ENCODE results near the gene TCIRG1. TPM values are rescaled to one million over a fixed set of nuclear protein-coding genes. Genes with fewer than 3 reads are reported as not detected.

Gene TCIRG1
- total RNA-seq, 2 experiments from 2014 or later, result 295 TPM

DNA sequence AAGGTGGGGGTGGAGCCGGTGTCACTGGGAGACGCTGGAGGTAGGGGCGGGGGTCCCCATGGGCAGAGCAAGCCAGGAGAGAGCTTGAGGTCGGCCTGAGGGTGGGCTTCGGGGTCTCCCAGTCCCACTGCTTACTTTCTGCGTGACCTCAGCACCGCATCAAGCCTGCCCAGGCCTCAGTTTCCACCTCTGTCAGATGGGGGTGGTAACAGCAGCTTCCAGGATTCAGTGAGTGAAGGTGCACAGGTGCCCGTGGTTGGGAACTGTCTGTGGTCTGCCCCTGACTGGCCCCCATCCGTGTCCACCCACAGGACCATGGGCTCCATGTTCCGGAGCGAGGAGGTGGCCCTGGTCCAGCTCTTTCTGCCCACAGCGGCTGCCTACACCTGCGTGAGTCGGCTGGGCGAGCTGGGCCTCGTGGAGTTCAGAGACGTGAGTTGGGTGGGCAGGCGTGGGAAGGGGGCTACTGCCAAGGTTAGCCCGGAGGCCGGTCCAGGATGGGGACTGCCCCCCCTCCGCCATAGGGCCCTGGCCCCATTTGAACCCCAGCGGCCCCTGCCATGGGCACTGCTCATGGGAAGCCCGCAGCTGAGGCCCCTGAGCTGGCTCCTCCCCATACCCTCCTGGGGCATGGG lies 2.2 kb downstream of the TCIRG1 start:
- Mint-ChIP-seq H3K27ac (peak overlapping the region; percentile 91), H3K4me3 (peak overlapping the region; percentile 89), H3K9me3 (no peaks in the 10 kb centered on the region), H3K27me3 (no peaks in the 10 kb centered on the region), H3K36me3 (ENCODE audit: low read depth) (peaks cover 27% of the 10 kb centered on the region), H3K4me1 (peaks cover 32% of the 10 kb centered on the region)
- no peak for DNase-seq
- POLR2A ChIA-PET, result interaction anchor here (0.6 to 6.4 kb wide), 5 partner anchors 12 to 231 kb away, joined by 3 to 63 read pairs (median 7); partner anchors contain the start of genes C11orf24 and NDUFS8
- CTCF ChIA-PET, result no interaction called here

DNA sequence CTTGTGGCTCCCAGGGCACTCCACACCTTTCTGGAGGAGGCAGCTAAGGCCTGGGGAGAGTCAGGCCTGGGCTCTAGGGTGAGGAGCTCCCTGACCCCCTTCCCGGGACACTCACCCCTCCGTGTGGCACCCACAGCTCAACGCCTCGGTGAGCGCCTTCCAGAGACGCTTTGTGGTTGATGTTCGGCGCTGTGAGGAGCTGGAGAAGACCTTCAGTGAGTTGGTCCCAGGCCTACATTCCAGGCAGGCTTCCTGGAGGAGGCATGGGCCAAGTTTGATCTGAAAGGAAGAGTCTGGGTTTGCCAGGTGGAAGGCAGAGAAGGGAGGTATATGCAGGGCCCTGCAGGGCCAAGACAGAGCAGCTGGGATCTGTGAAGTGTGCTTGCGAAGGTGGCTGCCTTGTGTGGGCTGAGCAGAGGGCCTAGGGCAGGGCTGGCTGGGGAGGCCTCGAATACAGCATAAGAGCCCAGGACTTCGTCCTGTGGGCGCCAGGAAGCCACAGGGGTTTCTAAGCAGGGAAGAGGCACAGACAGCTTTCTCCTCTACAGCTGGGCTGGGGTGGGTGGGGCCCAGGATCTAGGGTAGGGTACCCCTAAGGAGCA lies 2.9 kb downstream of the TCIRG1 start:
- POLR2A ChIA-PET, result interaction anchor here (1.4 to 6.4 kb wide), 3 partner anchors 11 to 48 kb away, joined by 3 to 63 read pairs (median 8); partner anchors contain the start of gene NDUFS8
- H3K27ac Mint-ChIP-seq, result peak overlapping the region; percentile 44
- H3K4me1 Mint-ChIP-seq, result peaks cover 27% of the 10 kb centered on the region
- no peak for DNase-seq
- CTCF ChIA-PET, result no interaction called here
- no peaks in the 10 kb centered on the region for H3K27me3 Mint-ChIP-seq
- H3K9me3 Mint-ChIP-seq, result no peaks in the 10 kb centered on the region
- peak overlapping the region; percentile 33 for H3K4me3 Mint-ChIP-seq
- H3K36me3 Mint-ChIP-seq (ENCODE audit: low read depth), result peaks cover 27% of the 10 kb centered on the region

DNA sequence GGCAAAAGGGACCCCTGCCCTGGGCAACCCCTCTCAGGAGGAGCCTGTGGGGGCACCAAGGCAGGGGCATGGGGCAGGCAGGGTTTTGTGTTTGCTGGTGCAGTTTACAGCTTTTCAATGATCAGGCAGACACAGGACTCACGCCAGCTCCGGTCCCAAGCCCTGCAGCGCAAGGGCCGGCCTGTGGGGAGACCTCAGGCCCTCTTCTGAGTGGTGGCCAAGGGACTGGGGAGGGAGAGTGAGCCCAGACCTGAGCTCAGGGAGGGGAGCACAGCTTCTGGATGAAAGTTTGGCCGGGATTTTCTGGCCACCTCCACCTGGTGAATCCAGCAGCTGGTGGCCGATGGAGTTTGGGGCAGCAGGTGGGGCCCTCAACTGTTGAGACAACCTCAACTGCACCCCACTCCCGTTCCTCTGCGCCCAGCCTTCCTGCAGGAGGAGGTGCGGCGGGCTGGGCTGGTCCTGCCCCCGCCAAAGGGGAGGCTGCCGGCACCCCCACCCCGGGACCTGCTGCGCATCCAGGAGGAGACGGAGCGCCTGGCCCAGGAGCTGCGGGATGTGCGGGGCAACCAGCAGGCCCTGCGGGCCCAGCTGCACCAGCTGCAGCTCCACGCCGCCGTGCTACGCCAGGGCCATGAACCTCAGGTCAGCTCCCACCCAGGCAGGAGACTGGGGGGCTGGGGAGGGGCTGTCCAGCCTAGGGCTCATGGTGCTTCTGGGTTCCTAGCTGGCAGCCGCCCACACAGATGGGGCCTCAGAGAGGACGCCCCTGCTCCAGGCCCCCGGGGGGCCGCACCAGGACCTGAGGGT lies 3.6 kb downstream of the TCIRG1 start:
- DNase-seq, result no peak
- no peaks in the 10 kb centered on the region for H3K27me3 Mint-ChIP-seq
- H3K27ac Mint-ChIP-seq, result no peak overlapping the region
- POLR2A ChIA-PET, result interaction anchor here (1.4 to 6.4 kb wide), 3 partner anchors 11 to 49 kb away, joined by 3 to 63 read pairs (median 8); partner anchors contain the start of gene NDUFS8
- peaks cover 20% of the 10 kb centered on the region for H3K4me1 Mint-ChIP-seq
- no peaks in the 10 kb centered on the region for H3K9me3 Mint-ChIP-seq
- H3K36me3 Mint-ChIP-seq (ENCODE audit: low read depth), result peaks cover 27% of the 10 kb centered on the region
- CTCF ChIA-PET, result no interaction called here
- H3K4me3 Mint-ChIP-seq, result no peak overlapping the region

DNA sequence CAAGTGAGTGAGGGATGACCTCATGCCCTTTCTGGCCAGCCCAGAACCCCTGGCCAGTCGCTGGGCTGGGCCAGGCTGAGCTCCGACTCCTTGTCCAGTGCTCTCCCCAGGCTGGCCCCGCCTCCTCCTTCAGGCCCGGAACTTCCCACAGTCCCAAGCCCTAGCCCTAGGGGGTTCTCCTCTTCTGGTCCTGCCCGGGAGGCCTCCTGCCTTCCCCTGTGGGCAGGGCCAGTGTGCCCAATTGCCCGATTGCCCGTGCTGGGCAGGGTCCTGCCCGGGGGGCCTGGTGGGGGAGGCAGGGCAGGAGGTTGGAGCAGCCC lies 4.2 kb downstream of the TCIRG1 start:
- Mint-ChIP-seq H3K27me3 (no peaks in the 10 kb centered on the region), H3K9me3 (no peaks in the 10 kb centered on the region), H3K4me3 (no peak overlapping the region), H3K36me3 (ENCODE audit: low read depth) (peaks cover 29% of the 10 kb centered on the region), H3K27ac (no peak overlapping the region), H3K4me1 (peaks cover 16% of the 10 kb centered on the region)
- ChIA-PET CTCF (no interaction called here), POLR2A (interaction anchor here (6.4 kb wide), 1 partner anchor 14 kb away, joined by 63 read pairs; the partner anchor contains the start of gene NDUFS8)
- DNase-seq, result no peak

DNA sequence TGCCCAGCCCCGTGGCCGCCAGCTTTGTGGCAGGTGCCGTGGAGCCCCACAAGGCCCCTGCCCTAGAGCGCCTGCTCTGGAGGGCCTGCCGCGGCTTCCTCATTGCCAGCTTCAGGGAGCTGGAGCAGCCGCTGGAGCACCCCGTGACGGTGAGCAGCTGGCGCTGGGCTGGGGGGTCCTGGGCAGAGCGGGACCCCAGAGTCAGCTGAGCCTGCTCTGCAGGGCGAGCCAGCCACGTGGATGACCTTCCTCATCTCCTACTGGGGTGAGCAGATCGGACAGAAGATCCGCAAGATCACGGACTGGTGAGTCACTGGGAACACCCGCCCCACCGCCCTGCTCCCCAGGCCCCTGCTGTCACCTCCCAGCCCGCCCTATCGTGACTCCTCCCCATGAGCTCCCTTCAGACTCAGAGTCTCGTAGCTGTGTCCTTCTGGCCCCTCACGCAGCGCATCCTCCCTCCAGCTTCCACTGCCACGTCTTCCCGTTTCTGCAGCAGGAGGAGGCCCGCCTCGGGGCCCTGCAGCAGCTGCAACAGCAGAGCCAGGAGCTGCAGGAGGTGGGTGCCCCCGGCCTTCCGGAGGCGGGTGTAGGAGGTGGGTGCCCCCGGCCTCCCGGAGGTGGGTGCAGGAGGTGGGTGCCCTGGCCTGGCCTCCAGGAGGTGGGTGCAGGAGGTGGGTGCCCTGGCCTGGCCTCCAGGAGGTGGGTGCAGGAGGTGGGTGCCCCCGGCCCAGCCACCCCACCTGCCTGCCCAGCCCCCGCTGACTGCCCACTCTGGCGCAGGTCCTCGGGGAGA lies 4.7 kb downstream of the TCIRG1 start:
- CTCF ChIA-PET, result no interaction called here
- POLR2A ChIA-PET, result interaction anchor here (0.7 to 6.4 kb wide), 2 partner anchors 14 to 55 kb away, joined by 3 to 63 read pairs; partner anchors contain the start of gene NDUFS8

DNA sequence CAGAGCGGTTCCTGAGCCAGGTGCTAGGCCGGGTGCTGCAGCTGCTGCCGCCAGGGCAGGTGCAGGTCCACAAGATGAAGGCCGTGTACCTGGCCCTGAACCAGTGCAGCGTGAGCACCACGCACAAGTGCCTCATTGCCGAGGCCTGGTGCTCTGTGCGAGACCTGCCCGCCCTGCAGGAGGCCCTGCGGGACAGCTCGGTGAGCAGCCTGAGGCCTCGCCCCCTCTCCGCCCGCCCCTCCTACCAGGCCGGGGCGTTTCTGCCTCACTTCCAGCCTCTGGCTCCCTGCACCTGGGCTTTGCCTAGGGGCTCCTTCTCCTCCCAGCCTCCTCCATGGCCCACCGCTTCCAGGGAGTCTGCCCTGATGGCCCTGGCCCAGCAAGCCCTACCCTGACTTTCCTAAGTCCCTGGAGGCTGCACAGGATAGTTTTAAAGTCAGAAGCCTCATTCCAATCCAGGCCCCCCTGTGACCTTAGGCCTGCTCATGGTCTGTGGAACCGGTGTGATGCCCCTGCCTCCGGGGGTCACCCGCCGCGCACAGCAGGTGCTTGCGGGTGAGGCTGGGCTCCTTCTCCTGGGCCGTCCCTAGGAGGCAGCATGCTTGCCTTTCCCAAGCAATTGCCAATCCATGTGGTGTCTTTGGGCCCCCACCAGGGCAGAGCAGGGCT lies 5.5 kb downstream of the TCIRG1 start:
- ChIA-PET CTCF (no interaction called here), POLR2A (interaction anchor here (0.7 kb wide), 1 partner anchor 54 kb away, joined by 3 read pairs; no protein-coding TSS in a partner anchor)
- H3K36me3 Mint-ChIP-seq (ENCODE audit: low read depth), result peaks cover 35% of the 10 kb centered on the region
- H3K4me1 Mint-ChIP-seq, result peaks cover 13% of the 10 kb centered on the region
- no peak for DNase-seq
- no peak overlapping the region for H3K4me3 Mint-ChIP-seq
- no peaks in the 10 kb centered on the region for H3K9me3 Mint-ChIP-seq
- no peaks in the 10 kb centered on the region for H3K27me3 Mint-ChIP-seq
- H3K27ac Mint-ChIP-seq, result no peak overlapping the region

More for the DNA sequence above, 4.7 kb downstream of the TCIRG1 start:
- no peaks in the 10 kb centered on the region for H3K27me3 Mint-ChIP-seq
- DNase-seq, result no peak
- peaks cover 29% of the 10 kb centered on the region for H3K36me3 Mint-ChIP-seq (ENCODE audit: low read depth)
- no peak overlapping the region for H3K27ac Mint-ChIP-seq
- H3K4me1 Mint-ChIP-seq, result peaks cover 13% of the 10 kb centered on the region
- no peaks in the 10 kb centered on the region for H3K9me3 Mint-ChIP-seq
- H3K4me3 Mint-ChIP-seq, result no peak overlapping the region

DNA sequence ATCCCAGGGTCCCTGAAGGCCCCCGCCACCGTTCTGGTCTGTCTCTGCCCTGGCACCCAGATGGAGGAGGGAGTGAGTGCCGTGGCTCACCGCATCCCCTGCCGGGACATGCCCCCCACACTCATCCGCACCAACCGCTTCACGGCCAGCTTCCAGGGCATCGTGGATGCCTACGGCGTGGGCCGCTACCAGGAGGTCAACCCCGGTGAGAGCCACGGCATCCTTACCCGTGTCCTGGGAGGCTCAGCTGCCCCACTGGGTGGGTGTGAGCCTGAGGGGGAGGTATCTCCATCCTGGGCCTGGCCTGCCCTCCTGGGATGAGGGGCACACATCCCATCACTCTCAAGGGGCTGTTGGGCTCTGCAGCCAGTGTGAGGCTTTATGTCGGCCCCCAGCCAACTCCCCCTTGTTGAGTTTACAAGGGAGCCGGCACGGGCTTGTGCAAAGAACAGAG lies 6.1 kb downstream of the TCIRG1 start:
- Mint-ChIP-seq H3K36me3 (ENCODE audit: low read depth) (peaks cover 32% of the 10 kb centered on the region), H3K27ac (no peak overlapping the region)
- CTCF ChIA-PET, result interaction anchor here (0.6 kb wide), 1 partner anchor 405 kb away, joined by 4 read pairs; no protein-coding TSS in a partner anchor

DNA sequence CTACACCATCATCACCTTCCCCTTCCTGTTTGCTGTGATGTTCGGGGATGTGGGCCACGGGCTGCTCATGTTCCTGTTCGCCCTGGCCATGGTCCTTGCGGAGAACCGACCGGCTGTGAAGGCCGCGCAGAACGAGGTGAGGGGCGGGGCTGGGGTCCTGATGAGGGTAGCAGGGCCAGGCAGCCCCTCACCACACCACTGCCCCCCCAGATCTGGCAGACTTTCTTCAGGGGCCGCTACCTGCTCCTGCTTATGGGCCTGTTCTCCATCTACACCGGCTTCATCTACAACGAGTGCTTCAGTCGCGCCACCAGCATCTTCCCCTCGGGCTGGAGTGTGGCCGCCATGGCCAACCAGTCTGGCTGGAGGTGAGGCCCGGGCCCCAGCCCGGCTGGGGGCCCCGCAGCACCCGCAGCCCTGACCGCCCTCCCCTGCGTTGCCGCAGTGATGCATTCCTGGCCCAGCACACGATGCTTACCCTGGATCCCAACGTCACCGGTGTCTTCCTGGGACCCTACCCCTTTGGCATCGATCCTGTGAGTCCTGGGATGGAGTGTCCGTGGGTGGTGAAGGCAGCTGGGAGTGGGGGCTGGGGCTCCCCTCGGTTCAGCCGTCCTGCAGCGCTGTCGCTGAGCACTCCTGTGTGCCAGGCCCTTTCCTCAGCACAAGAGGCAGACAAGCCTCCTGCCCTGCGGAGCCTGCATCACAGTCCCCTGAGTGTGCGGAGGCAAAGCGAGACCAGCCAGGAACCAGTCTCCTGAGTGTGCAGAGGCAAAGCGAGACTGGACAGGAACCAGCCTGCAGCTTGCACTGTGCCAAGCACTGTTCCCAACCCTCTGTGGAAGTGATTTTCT lies 8.8 kb downstream of the TCIRG1 start:
- POLR2A ChIA-PET, result no interaction called here
- Mint-ChIP-seq H3K27me3 (no peaks in the 10 kb centered on the region), H3K4me3 (no peak overlapping the region), H3K27ac (no peak overlapping the region), H3K9me3 (no peaks in the 10 kb centered on the region), H3K4me1 (no peaks in the 10 kb centered on the region), H3K36me3 (ENCODE audit: low read depth) (peaks cover 41% of the 10 kb centered on the region)
- DNase-seq, result no peak
- CTCF ChIA-PET, result no interaction called here

More for the DNA sequence above, 6.1 kb downstream of the TCIRG1 start:
- Mint-ChIP-seq H3K27me3 (no peaks in the 10 kb centered on the region), H3K4me1 (peaks cover 13% of the 10 kb centered on the region), H3K9me3 (no peaks in the 10 kb centered on the region), H3K4me3 (no peak overlapping the region)
- POLR2A ChIA-PET, result no interaction called here
- no peak for DNase-seq

DNA sequence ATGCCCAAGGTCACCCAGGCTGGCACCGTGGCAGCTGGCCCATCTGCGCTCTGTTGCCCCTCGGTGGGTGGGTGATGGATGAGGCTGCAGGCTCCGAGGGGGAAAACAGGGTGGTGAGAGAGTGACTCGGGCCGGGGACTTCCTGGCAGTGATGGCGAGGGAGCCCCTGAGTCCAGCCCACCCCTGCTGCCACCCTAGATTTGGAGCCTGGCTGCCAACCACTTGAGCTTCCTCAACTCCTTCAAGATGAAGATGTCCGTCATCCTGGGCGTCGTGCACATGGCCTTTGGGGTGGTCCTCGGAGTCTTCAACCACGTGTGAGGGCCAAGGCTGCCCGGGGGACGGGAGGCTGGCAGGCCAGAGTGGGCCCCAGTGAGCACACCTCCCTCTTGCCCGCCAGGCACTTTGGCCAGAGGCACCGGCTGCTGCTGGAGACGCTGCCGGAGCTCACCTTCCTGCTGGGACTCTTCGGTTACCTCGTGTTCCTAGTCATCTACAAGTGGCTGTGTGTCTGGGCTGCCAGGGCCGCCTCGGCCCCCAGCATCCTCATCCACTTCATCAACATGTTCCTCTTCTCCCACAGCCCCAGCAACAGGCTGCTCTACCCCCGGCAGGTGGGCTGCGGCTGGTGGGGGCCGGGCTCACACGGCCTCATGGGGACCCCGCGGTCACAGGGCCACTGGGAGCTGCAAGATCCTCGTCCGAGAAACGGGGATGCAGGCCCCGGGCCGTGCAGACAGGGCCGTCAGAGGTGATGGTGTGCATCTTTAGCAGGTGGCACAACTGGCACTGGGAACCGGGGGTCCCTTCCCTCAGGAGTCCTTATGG lies 10.1 kb downstream of the TCIRG1 start:
- Mint-ChIP-seq H3K36me3 (ENCODE audit: low read depth) (peaks cover 44% of the 10 kb centered on the region), H3K9me3 (no peaks in the 10 kb centered on the region), H3K4me3 (no peak overlapping the region), H3K27ac (no peak overlapping the region), H3K27me3 (no peaks in the 10 kb centered on the region), H3K4me1 (no peaks in the 10 kb centered on the region)
- ChIA-PET CTCF (no interaction called here), POLR2A (no interaction called here)
- DNase-seq, result no peak

DNA sequence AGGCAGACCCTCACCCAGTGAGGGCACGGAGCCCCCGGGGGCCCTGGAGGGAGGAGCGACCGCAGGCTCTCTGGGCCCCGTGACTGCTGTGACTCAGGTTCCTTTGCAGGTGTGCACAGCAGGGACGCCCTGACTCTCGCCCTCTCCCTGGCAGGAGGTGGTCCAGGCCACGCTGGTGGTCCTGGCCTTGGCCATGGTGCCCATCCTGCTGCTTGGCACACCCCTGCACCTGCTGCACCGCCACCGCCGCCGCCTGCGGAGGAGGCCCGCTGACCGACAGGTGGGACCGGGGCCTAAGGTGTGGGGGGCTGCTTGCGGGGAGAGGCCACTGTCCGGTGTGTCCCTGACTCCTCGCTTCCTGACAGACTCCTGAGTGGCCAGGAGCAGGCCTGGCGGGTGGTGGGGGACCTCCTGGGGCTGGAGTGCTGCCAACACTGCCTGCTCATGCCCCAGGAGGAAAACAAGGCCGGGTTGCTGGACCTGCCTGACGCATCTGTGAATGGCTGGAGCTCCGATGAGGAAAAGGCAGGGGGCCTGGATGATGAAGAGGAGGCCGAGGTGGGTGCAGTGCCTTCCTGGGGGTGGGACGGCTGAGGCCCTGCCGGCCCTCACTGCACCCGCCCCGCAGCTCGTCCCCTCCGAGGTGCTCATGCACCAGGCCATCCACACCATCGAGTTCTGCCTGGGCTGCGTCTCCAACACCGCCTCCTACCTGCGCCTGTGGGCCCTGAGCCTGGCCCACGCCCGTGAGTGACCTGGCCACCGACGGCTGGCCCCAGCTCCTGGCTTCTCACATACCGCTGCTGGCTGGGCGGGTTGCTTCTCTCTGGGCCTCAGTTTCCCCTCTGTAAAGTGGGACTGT lies 10.9 kb downstream of the TCIRG1 start:
- ChIA-PET CTCF (no interaction called here), POLR2A (no interaction called here)
- H3K36me3 Mint-ChIP-seq (ENCODE audit: low read depth), result peaks cover 40% of the 10 kb centered on the region
- no peaks in the 10 kb centered on the region for H3K9me3 Mint-ChIP-seq
- no peak for DNase-seq
- no peaks in the 10 kb centered on the region for H3K27me3 Mint-ChIP-seq
- H3K4me3 Mint-ChIP-seq, result no peak overlapping the region
- H3K27ac Mint-ChIP-seq, result no peak overlapping the region
- no peaks in the 10 kb centered on the region for H3K4me1 Mint-ChIP-seq
